Measurements from ENCODE around the gene PRDM15.

The PRDM15 gene

GRCh38 chr21:41864311-41865001 is 14.7 kb downstream of the PRDM15 start:
- DNase-seq (ENCODE audit: low read depth in 2 of 2) = no peak

- DNase-seq (ENCODE audit: low read depth in 2 of 2) = no peak
These were observed 15.8 kb downstream of the PRDM15 start for GRCh38 chr21:41863439-41863740.

- no peak for DNase-seq (ENCODE audit: low read depth in 2 of 2)
These were observed 17.2 kb downstream of the PRDM15 start for GRCh38 chr21:41861987-41862386.

GRCh38 chr21:41861255-41861654 is 17.9 kb downstream of the PRDM15 start:
- DNase-seq (ENCODE audit: low read depth in 2 of 2) = no peak

GRCh38 chr21:41859297-41859980 is 19.7 kb downstream of the PRDM15 start:
- no peak for DNase-seq (ENCODE audit: low read depth in 2 of 2)

- DNase-seq (ENCODE audit: low read depth in 2 of 2) = no peak
These were observed 20.5 kb downstream of the PRDM15 start for GRCh38 chr21:41858466-41859296.

GRCh38 chr21:41857771-41858300 is 21.3 kb downstream of the PRDM15 start:
- no peak for DNase-seq (ENCODE audit: low read depth in 2 of 2)

- DNase-seq (ENCODE audit: low read depth in 2 of 2) = no peak
These were observed 22.6 kb downstream of the PRDM15 start for GRCh38 chr21:41856572-41856971.

- no peak for DNase-seq (ENCODE audit: low read depth in 2 of 2)
These were observed 24.6 kb downstream of the PRDM15 start for GRCh38 chr21:41854426-41854995.

- no peak for DNase-seq (ENCODE audit: low read depth in 2 of 2)
These were observed 26.2 kb downstream of the PRDM15 start for GRCh38 chr21:41852929-41853320.

- no peak for DNase-seq (ENCODE audit: low read depth in 2 of 2)
These were observed 26.8 kb downstream of the PRDM15 start for GRCh38 chr21:41852151-41852928.

- no peak for DNase-seq (ENCODE audit: low read depth in 2 of 2)
These were observed 27.9 kb downstream of the PRDM15 start for GRCh38 chr21:41851090-41851790.

GRCh38 chr21:41850085-41850484 is 29.1 kb downstream of the PRDM15 start:
- DNase-seq (ENCODE audit: low read depth in 2 of 2) = no peak

GRCh38 chr21:41848958-41849580 is 30.1 kb downstream of the PRDM15 start:
- DNase-seq (ENCODE audit: low read depth in 2 of 2) = no peak

- no peak for DNase-seq (ENCODE audit: low read depth in 2 of 2)
These were observed 30.6 kb downstream of the PRDM15 start for GRCh38 chr21:41848533-41848932.

GRCh38 chr21:41847066-41847804 is 31.9 kb downstream of the PRDM15 start:
- no peak for DNase-seq (ENCODE audit: low read depth in 2 of 2)

- DNase-seq (ENCODE audit: low read depth in 2 of 2) = no peak
These were observed 32.6 kb downstream of the PRDM15 start for GRCh38 chr21:41846536-41846935.

GRCh38 chr21:41846033-41846317 is 33.2 kb downstream of the PRDM15 start:
- DNase-seq (ENCODE audit: low read depth in 2 of 2) = no peak

GRCh38 chr21:41845310-41846032 is 33.7 kb downstream of the PRDM15 start:
- DNase-seq (ENCODE audit: low read depth in 2 of 2) = no peak

Data from stimulated activated CD4-positive, alpha-beta T cell treated with anti-CD3 and anti-CD28 coated beads, Interleukin-1b, Interleukin-23, amount 100 ng/mL, for 1 hour (primary cell).